Gastroesophageal sphincter (tissue), 3 donors: ENCODE data around the gene TMEM106C.

Source experiments
- EP300 ChIP-seq: sonication (generic); formaldehyde crosslinking; IDR thresholded peaks from one replicate; pipeline ENCODE4 v1.6.1; 2017; ENCODE audit warnings: antibody characterized with exemption, mild to moderate bottlenecking
- POLR2A ChIP-seq, 2 donors: fragments of 450-650 bp; IDR thresholded peaks; one replicate each; pipeline ENCODE4 v1.6.1; 2017; ENCODE audit warnings: antibody characterized with exemption in 2 of 2, mild to moderate bottlenecking in 2 of 2, moderate library complexity in 1 of 2
- TF ChIP-seq, protein P1 (sequence below), 4 experiments: fragments of 200-600 bp in 2 of 4; fragments of 450-650 bp in 2 of 4; sonication (generic) in 1 of 4; IDR thresholded peaks; one replicate each; pipeline ENCODE4 v1.5.1; 2017 to 2019; ENCODE audit warnings: antibody characterized with exemption in 4 of 4, mild to moderate bottlenecking in 2 of 4, moderate library complexity in 2 of 4

DNA sequence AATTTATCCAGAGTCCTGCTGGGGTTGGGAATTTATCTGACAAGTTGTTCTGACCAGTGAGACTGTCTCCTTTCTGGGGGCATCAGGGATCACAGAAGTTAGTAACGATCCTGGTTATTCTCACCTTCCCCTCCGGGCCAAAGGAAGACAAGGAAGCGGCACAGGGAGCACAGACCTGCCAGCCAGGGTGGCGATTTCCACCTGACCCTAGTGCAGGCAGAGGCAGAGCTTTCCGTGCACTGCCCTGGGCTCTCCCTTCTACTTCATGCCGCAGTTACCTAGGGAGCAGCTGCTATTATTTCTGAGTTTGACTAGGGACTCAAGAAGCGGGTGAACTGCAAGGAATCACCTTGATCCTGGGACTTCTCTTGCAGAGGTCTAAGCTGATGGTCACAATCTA is 7.4 kb downstream of the TMEM106C start:
- no peak for TF ChIP-seq POLR2A (IDR thresholded peaks at IDR 0.05)
- no peak for TF ChIP-seq EP300
- TF ChIP-seq, protein P1, sequence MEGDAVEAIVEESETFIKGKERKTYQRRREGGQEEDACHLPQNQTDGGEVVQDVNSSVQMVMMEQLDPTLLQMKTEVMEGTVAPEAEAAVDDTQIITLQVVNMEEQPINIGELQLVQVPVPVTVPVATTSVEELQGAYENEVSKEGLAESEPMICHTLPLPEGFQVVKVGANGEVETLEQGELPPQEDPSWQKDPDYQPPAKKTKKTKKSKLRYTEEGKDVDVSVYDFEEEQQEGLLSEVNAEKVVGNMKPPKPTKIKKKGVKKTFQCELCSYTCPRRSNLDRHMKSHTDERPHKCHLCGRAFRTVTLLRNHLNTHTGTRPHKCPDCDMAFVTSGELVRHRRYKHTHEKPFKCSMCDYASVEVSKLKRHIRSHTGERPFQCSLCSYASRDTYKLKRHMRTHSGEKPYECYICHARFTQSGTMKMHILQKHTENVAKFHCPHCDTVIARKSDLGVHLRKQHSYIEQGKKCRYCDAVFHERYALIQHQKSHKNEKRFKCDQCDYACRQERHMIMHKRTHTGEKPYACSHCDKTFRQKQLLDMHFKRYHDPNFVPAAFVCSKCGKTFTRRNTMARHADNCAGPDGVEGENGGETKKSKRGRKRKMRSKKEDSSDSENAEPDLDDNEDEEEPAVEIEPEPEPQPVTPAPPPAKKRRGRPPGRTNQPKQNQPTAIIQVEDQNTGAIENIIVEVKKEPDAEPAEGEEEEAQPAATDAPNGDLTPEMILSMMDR (IDR thresholded peaks at IDR 0.05) = no peak
